RKO (cell line): Measurements from ENCODE around the gene IL1A.
A peak's percentile ranks its signal among the peaks of the same experiment; 100 is the strongest.

ENCODE experiments used
- DNase-seq: peaks from one replicate; pipeline ENCODE4 v3.0.0-alpha.2; 2016; ENCODE audit warnings: low spot score

The IL1A gene

GRCh38 chr2:112818094-112818902 lies 34.0 kb upstream of the IL1A start:
- DNase-seq, result no peak

- no peak for DNase-seq
These were observed 32.9 kb upstream of the IL1A start for GRCh38 chr2:112817082-112817689.

- no peak for DNase-seq
These were observed 30.0 kb upstream of the IL1A start for GRCh38 chr2:112814278-112814677.

GRCh38 chr2:112813280-112813966 lies 29.1 kb upstream of the IL1A start:
- DNase-seq, result no peak

- no peak for DNase-seq
These were observed 28.3 kb upstream of the IL1A start for GRCh38 chr2:112812318-112813267.

GRCh38 chr2:112811841-112812306 lies 27.6 kb upstream of the IL1A start:
- DNase-seq, result no peak

- DNase-seq, result no peak
These were observed 27.1 kb upstream of the IL1A start for GRCh38 chr2:112811276-112811831.

- no peak for DNase-seq
These were observed 24.8 kb upstream of the IL1A start for GRCh38 chr2:112809112-112809511.

- no peak for DNase-seq
These were observed 23.0 kb upstream of the IL1A start for GRCh38 chr2:112807233-112807807.

- no peak for DNase-seq
These were observed 21.2 kb upstream of the IL1A start for GRCh38 chr2:112805542-112805941.

GRCh38 chr2:112803691-112804521 lies 19.6 kb upstream of the IL1A start:
- no peak for DNase-seq

- DNase-seq, result no peak
These were observed 16.7 kb upstream of the IL1A start for GRCh38 chr2:112800881-112801583.

- DNase-seq, result no peak
These were observed 15.0 kb upstream of the IL1A start for GRCh38 chr2:112798979-112799975.

- no peak for DNase-seq
These were observed 12.2 kb upstream of the IL1A start for GRCh38 chr2:112796486-112796885.

GRCh38 chr2:112795774-112796173 lies 11.5 kb upstream of the IL1A start:
- DNase-seq, result no peak

GRCh38 chr2:112794841-112795240 lies 10.5 kb upstream of the IL1A start:
- no peak for DNase-seq

GRCh38 chr2:112794131-112794733 lies 9.9 kb upstream of the IL1A start:
- peak; percentile 65 for DNase-seq

- no peak for DNase-seq
These were observed 9.2 kb upstream of the IL1A start for GRCh38 chr2:112793449-112793978.
